ENCODE results near the gene FAU.

GRCh38 chr11:65141896-65142494, 20.1 kb upstream of the FAU start:
- TF ChIP-seq CTCF (IDR thresholded peaks at IDR 0.05 in 2 of 3, conservative IDR thresholded peaks at IDR 0.05 in 1 of 3; ENCODE audit: insufficient read depth in 2 of 3, low read depth in 1 of 3, low read length in 3 of 3) (no peak), PPARD (CRISPR knock-in tag; IDR thresholded peaks at IDR 0.05) (no peak), ZBTB26 (CRISPR knock-in tag; IDR thresholded peaks at IDR 0.05) (no peak), HCFC1 (IDR thresholded peaks at IDR 0.05; ENCODE audit: low read depth, low read length) (no peak), ZNF449 (CRISPR knock-in tag; IDR thresholded peaks at IDR 0.05) (no peak), PATZ1 (CRISPR knock-in tag; IDR thresholded peaks at IDR 0.05; ENCODE audit: borderline replicate concordance) (no peak), CBX2 (IDR thresholded peaks at IDR 0.05; ENCODE audit: insufficient read depth, low read length, poor library complexity, severe bottlenecking) (no peak), ZBTB33 (CRISPR knock-in tag; IDR thresholded peaks at IDR 0.05) (no peak), KAT7 (CRISPR knock-in tag; IDR thresholded peaks at IDR 0.05; ENCODE audit: borderline replicate concordance) (no peak), ARID3A (IDR thresholded peaks at IDR 0.05; ENCODE audit: borderline replicate concordance, low read depth, low read length) (no peak), EP300 (IDR thresholded peaks at IDR 0.05; ENCODE audit: low read length) (no peak), FOXM1 (IDR thresholded peaks at IDR 0.05; ENCODE audit: low read depth) (no peak), FOXM1 (CRISPR knock-in tag; IDR thresholded peaks at IDR 0.05; ENCODE audit: low read depth) (no peak), EZH2 (IDR thresholded peaks at IDR 0.05; ENCODE audit: borderline replicate concordance, low read depth, low read length) (no peak)
